K562 (cell line): ENCODE results near the gene APOB.

Experiments used
- FOXA3 ChIP-seq, 2 experiments: fragments of 450-650 bp in 1 of 2; sonication (generic) in 1 of 2; formaldehyde crosslinking; IDR thresholded peaks in 1 of 2; conservative IDR thresholded peaks in 1 of 2; 2 replicates each; pipeline versions ENCODE4 v1.4.0 to v1.8.0; 2020 to 2022; ENCODE audit warnings: mild to moderate bottlenecking in 2 of 2, missing genetic modification reagents in 1 of 2
- MIER1 ChIP-seq: fragments of 450-650 bp; IDR thresholded peaks from 2 replicates; pipeline ENCODE4 v1.6.1; 2016; ENCODE audit warnings: antibody characterized with exemption, mild to moderate bottlenecking, low read depth
- NBN ChIP-seq: fragments of 450-650 bp; IDR thresholded peaks from 2 replicates; pipeline ENCODE4 v1.6.1; 2016; ENCODE audit warnings: low read depth, mild to moderate bottlenecking
- ZNF24 ChIP-seq: fragments of 450-650 bp; IDR thresholded peaks from 2 replicates; pipeline ENCODE4 v1.6.1; 2016

DNA sequence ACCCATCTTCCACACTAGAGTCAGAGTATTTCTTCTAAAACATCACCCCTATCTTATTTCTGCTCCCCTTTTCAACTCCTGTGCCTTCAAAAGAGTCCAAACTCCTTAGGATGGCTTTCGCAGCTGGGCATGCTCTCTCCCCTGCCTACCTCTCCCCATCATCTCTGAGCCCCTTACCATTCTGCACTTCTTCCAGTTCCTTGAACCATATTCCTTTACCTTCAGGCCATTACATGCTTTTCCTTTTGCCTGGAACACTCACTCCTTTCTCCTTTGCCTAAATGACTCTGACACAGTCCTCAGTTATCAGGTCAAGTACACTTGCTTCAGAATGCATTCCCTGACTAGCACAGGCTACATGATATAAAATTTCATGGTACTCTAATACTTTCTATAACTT lies 22.4 kb downstream of the APOB start:
- TF ChIP-seq ZNF24 (no peak), NBN (no peak), FOXA3 (CRISPR knock-in tag; conservative IDR thresholded peaks at IDR 0.05 in 1 of 2, IDR thresholded peaks at IDR 0.05 in 1 of 2) (no peak), MIER1 (no peak)
